ENCODE data around the gene MED25. TPM values are rescaled to one million over a fixed set of nuclear protein-coding genes. Genes with fewer than 3 reads are reported as not detected.

The MED25 gene
- total and polyA plus RNA-seq, 9 of the 15 experiments (the other 6 are each of a cell fraction or from before 2014, with no cell fraction given), result 4.1 to 93.9 (median 19.3) TPM

- no peak for TF ChIP-seq RERE (CRISPR knock-in tag; IDR thresholded peaks at IDR 0.05; ENCODE audit: borderline replicate concordance)
- no peak for TF ChIP-seq KLF6 (CRISPR knock-in tag; IDR thresholded peaks at IDR 0.05; ENCODE audit: borderline replicate concordance)
- no peak for TF ChIP-seq HLTF (IDR thresholded peaks at IDR 0.05)
- TF ChIP-seq KLF16 (IDR thresholded peaks at IDR 0.05), result no peak
- peak; percentile 37; the same call in 1 of the 2 replicates for TF ChIP-seq MYNN (IDR thresholded peaks at IDR 0.05)
- no peak for TF ChIP-seq MYNN (CRISPR knock-in tag; IDR thresholded peaks at IDR 0.05)
- TF ChIP-seq ZNF778 (CRISPR knock-in tag; IDR thresholded peaks at IDR 0.05), result no peak
Measured at GRCh38 chr19:49858088-49858985, 40.2 kb downstream of the MED25 start (continued).

Measured in K562 (cell line).